ENCODE data around the gene DCP1B.

DNA sequence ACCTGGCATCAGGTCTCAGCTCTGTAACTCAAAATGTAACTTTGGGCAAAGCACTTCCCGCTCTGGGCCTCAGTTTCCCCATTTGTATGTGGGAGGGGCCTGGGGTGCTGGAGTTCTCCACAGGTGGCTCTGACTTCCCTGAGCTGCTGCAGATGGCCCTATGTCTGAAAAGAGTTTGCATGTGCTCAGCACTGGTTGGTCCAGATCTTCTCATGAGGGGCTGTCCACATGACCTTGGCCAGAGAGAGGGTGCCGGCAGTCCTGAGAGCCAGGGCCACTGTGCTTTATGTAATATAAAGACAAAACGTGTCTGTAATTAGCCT is 78.6 kb downstream of the DCP1B start:
- TF ChIP-seq, protein P1, sequence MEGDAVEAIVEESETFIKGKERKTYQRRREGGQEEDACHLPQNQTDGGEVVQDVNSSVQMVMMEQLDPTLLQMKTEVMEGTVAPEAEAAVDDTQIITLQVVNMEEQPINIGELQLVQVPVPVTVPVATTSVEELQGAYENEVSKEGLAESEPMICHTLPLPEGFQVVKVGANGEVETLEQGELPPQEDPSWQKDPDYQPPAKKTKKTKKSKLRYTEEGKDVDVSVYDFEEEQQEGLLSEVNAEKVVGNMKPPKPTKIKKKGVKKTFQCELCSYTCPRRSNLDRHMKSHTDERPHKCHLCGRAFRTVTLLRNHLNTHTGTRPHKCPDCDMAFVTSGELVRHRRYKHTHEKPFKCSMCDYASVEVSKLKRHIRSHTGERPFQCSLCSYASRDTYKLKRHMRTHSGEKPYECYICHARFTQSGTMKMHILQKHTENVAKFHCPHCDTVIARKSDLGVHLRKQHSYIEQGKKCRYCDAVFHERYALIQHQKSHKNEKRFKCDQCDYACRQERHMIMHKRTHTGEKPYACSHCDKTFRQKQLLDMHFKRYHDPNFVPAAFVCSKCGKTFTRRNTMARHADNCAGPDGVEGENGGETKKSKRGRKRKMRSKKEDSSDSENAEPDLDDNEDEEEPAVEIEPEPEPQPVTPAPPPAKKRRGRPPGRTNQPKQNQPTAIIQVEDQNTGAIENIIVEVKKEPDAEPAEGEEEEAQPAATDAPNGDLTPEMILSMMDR (IDR thresholded peaks at IDR 0.05), result no peak
- no peak for TF ChIP-seq POLR2A (IDR thresholded peaks at IDR 0.05)
